HFF-Myc (cell line): ENCODE measurements around the gene ABHD15.
A peak's percentile ranks its signal among the peaks of the same experiment; 100 is the strongest.

ENCODE experiments used
- DNase-seq: peaks from one replicate; pipeline ENCODE4 v3.0.0-alpha.2; 2011; ENCODE audit warnings: low read depth; ENCODE audit errors: extremely low read depth
- H3K4me3 ChIP-seq: replicated peaks from 2 replicates; pipeline ENCODE4 v1.5.1; 2011; ENCODE audit warnings: low read depth, mild to moderate bottlenecking, control low read depth, low read length
- TF ChIP-seq, protein P1 (sequence below): IDR thresholded peaks from 2 replicates; pipeline ENCODE4 v1.5.1; 2012; ENCODE audit warnings: mild to moderate bottlenecking, low read depth, low read length, control low read depth; ENCODE audit errors: missing control alignments

ABHD15 gene

DNA sequence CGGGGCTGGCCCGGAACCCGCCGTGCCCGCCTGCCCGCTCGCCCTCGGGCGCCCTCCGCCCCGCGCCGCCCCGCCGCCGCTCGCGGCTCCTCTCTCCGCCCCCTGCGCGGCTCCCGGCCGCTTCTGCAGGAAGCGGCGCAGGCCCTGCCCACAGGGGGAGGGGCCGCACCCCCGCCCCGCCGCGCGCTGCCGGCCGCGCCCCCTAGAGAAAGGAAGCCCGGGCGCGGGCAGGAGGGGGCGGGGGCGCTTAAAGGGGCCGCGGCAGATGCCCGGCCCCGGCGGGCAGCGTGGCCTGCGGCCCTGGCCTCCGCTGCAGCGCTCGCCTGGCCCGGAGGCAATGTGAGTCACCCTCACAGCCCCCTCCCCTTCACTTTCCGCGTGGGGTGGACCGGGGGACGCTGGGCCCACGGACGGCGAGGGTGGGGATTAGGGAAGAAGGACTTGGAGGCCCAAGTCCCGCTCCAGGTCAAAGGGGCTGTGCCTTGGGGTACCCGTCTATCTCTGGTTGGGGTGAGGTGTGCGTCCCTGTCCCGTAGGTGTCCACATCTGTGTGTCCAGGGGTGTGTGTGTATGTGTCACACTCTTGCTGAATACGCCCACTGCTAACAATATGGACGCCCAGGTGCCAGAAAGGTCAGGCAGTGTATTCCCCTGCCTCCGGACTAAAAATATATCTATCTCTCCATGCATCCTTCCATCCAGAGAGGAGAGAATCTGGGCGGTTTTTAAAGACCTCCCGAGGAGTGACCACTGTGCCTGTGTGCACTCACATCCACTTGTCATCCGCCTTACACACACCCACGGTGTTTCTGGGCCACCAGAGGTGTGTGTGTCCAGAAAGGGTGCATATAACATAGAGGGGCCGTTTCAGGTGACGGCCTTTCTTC, 22.9 kb upstream of the ABHD15 start, which contains the start of gene GIT1:
TSS of gene GIT1 (minus strand) at position 125 of the 887 bp plus-strand sequence. CDS start 270 bp downstream, outside the sequence.
- TF ChIP-seq, protein P1, sequence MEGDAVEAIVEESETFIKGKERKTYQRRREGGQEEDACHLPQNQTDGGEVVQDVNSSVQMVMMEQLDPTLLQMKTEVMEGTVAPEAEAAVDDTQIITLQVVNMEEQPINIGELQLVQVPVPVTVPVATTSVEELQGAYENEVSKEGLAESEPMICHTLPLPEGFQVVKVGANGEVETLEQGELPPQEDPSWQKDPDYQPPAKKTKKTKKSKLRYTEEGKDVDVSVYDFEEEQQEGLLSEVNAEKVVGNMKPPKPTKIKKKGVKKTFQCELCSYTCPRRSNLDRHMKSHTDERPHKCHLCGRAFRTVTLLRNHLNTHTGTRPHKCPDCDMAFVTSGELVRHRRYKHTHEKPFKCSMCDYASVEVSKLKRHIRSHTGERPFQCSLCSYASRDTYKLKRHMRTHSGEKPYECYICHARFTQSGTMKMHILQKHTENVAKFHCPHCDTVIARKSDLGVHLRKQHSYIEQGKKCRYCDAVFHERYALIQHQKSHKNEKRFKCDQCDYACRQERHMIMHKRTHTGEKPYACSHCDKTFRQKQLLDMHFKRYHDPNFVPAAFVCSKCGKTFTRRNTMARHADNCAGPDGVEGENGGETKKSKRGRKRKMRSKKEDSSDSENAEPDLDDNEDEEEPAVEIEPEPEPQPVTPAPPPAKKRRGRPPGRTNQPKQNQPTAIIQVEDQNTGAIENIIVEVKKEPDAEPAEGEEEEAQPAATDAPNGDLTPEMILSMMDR = no peak
- DNase-seq = no peak
- H3K4me3 ChIP-seq = peak within 1 kb of the TSS; percentile 89

DNA sequence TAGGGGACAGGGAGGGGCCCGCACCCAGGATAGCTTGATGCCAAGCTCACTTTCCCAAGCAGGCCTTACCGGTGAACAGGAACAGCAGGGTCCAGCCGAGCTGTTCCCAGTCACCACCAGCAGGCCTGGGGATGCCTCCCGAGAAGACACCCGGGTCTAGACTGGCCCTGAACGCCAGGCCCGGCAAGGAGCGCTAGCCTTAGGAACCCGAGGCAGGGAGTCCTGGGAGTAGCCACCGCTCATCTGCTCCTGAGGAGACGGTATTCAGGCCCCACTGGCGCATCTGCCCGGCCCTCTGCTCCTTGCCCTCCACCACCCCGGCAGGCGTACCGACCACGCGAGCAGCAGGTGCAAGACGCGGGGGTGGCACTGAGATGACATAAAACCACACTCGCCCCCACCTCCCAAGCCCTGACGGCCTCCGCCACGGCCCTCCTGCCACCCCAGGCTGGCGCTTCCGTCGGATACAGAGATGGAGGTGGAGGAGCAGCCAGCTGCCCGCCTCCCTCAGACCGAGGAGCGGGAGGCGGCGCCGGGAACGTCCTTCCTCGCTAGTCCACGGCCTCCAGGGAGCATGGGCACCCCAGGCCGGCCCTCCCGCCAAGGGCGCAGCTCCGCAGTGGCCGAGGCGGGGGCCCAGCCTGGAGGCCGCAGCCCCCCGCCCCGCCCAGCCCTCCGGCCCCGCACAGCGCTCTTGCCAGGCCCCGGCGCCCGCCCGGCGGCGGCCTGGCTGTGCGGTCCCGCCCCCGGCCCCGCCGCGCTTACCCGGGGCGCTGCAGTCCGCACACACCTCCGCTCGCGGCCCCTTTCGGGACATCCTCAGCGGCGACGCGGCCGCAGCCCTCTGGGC, 21.9 kb upstream of the ABHD15 start:
- peak overlapping the region; percentile 89 for H3K4me3 ChIP-seq
- DNase-seq = no peak
- TF ChIP-seq, protein P1 = no peak

DNA sequence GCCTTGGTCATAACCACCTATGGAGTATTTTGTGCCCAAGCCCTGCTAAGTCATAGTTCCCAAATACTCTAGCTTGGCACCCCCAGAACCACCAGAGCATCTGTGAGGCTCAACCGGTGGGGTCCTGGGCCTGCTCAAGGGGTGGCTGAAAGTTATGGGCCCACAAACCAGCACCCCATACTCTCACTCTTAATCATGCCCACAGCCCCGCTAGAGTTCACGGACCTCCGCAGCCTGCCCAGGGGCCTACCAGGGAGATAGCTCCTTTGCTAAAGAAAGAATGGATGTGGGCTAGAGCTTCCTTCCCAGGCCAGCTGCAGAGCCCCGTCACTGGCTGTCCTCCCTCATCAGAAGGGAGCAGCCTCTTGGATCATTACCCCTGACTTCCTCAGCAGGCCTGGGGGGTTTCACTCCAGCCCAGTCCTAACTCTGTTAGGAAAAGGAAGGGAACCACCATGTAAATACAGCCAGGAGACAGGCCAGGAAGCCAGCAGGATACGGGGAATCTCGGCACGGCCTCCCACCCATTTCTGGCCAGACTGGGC, 21.3 kb upstream of the ABHD15 start:
- TF ChIP-seq, protein P1 = no peak
- DNase-seq = no peak
- H3K4me3 ChIP-seq = peak overlapping the region; percentile 89

DNA sequence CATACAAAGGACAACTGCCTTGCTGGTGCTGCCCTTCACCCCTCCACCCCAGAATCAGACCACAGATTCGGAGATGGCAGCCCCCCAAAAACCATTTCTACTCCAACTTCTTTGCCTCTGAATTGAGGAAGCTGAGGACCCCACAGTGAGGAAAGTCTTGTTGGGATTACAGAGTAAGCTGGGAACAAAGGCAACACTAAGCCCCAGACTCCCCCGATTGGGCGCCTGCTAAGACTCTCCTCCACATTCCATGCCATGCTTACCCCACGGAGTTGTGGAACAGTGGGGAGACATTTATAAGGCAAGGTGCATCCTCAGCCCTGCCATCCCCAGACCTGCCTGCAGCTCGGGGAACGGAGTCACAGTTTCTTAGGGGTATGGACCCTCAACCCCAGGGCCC, 20.8 kb upstream of the ABHD15 start:
- DNase-seq = no peak
- peak overlapping the region; percentile 89 for H3K4me3 ChIP-seq
- TF ChIP-seq, protein P1 = no peak

DNA sequence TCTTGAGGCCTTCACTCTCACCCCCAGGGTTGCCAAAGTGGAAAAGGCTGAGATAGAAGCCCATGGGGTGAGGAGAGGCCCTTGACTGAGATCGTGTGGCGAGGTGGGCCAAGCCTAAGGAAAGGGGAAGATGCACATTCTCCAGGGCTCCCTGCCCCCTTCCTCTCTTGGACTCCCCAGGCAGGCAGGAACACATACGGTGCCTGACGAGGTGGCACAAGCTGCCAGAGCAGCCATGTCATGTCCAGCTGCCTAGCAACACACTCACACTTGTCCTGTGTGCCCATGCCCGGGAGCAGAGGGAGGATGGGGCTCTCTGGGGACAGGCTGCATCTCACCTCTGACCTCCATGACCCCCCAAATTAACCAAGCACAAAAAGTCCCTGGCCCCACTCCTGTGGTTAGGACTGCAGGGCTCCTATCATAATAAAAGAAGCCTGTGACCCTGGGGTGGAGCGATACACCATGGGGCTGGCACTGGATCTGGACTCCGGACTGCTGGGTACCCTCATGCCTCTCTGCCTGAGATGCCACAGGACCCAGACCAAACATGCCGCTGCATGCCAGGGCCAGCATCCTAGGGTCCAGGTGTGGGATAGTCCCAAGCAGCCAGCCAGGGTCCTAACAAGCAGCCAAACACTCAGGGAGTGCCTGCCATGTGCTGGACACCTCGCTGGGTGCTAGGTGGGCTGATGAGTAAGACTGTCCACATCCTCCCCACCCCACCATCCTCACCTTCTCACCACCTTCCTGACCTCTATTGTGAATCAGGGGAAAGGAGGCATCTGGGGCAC, 20.0 kb upstream of the ABHD15 start:
- peak overlapping the region; percentile 89 for H3K4me3 ChIP-seq
- no peak for DNase-seq
- TF ChIP-seq, protein P1 = no peak
